ENCODE data around the gene SRPX.

SRPX gene

GRCh38 chrX:38232079-38232686 lies 11.5 kb upstream of the SRPX start (continued):
- TF ChIP-seq GLIS3 (CRISPR knock-in tag; IDR thresholded peaks at IDR 0.05) = no peak
- TF ChIP-seq CSDC2 (CRISPR knock-in tag; IDR thresholded peaks at IDR 0.05) = no peak
- TF ChIP-seq, protein P1, sequence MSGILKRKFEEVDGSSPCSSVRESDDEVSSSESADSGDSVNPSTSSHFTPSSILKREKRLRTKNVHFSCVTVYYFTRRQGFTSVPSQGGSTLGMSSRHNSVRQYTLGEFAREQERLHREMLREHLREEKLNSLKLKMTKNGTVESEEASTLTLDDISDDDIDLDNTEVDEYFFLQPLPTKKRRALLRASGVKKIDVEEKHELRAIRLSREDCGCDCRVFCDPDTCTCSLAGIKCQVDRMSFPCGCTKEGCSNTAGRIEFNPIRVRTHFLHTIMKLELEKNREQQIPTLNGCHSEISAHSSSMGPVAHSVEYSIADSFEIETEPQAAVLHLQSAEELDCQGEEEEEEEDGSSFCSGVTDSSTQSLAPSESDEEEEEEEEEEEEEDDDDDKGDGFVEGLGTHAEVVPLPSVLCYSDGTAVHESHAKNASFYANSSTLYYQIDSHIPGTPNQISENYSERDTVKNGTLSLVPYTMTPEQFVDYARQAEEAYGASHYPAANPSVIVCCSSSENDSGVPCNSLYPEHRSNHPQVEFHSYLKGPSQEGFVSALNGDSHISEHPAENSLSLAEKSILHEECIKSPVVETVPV (CRISPR knock-in tag; IDR thresholded peaks at IDR 0.05) = no peak
- TF ChIP-seq SNAI2 (CRISPR knock-in tag; IDR thresholded peaks at IDR 0.05) = no peak

DNA sequence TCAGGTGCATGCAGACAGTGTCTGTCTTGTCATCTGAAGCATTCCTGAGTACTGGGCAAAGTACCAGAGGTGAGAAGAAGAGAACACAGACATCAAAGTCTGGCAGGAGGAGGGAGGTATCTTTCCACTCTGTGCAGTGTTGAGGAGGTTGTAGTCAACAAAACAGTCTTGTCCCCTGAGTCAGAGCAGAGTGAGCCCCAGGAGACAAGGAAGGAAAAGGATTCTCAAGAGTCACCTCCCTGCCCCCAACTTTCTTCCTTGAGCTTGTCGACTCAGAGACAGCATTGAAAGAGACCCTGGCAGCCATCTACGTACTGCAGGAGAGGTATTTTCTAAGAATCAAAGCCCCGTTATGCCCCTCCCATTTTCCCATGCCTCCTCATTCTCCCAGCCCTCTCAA lies 4.4 kb upstream of the SRPX start:
- no peak for TF ChIP-seq ZFP30 (CRISPR knock-in tag; IDR thresholded peaks at IDR 0.05)
- no peak for TF ChIP-seq RARB (CRISPR knock-in tag; IDR thresholded peaks at IDR 0.05)
- TF ChIP-seq POU6F1 (CRISPR knock-in tag; IDR thresholded peaks at IDR 0.05; ENCODE audit: borderline replicate concordance, low read depth) = no peak
- TF ChIP-seq, protein P1 (CRISPR knock-in tag; IDR thresholded peaks at IDR 0.05) = no peak
- no peak for TF ChIP-seq GLIS3 (CRISPR knock-in tag; IDR thresholded peaks at IDR 0.05)
- TF ChIP-seq ZFP3 (CRISPR knock-in tag; IDR thresholded peaks at IDR 0.05) = no peak
- TF ChIP-seq ZC3H10 (CRISPR knock-in tag; IDR thresholded peaks at IDR 0.05) = no peak
- no peak for TF ChIP-seq PATZ1 (CRISPR knock-in tag; IDR thresholded peaks at IDR 0.05; ENCODE audit: borderline replicate concordance)
- no peak for TF ChIP-seq ESRRG (CRISPR knock-in tag; IDR thresholded peaks at IDR 0.05)
- ATAC-seq = no peak

GRCh38 chrX:38224160-38224559 lies 3.5 kb upstream of the SRPX start:
- no peak for TF ChIP-seq ISL1 (CRISPR knock-in tag; IDR thresholded peaks at IDR 0.05)
- no peak for TF ChIP-seq RARB (CRISPR knock-in tag; IDR thresholded peaks at IDR 0.05)
- TF ChIP-seq, protein P1 (CRISPR knock-in tag; IDR thresholded peaks at IDR 0.05) = no peak
- no peak for TF ChIP-seq CSDC2 (CRISPR knock-in tag; IDR thresholded peaks at IDR 0.05)
- no peak for TF ChIP-seq ZFP30 (CRISPR knock-in tag; IDR thresholded peaks at IDR 0.05)
- no peak for TF ChIP-seq ZNF70 (CRISPR knock-in tag; IDR thresholded peaks at IDR 0.05)
- TF ChIP-seq ESRRG (CRISPR knock-in tag; IDR thresholded peaks at IDR 0.05) = no peak
- no peak for ATAC-seq

DNA sequence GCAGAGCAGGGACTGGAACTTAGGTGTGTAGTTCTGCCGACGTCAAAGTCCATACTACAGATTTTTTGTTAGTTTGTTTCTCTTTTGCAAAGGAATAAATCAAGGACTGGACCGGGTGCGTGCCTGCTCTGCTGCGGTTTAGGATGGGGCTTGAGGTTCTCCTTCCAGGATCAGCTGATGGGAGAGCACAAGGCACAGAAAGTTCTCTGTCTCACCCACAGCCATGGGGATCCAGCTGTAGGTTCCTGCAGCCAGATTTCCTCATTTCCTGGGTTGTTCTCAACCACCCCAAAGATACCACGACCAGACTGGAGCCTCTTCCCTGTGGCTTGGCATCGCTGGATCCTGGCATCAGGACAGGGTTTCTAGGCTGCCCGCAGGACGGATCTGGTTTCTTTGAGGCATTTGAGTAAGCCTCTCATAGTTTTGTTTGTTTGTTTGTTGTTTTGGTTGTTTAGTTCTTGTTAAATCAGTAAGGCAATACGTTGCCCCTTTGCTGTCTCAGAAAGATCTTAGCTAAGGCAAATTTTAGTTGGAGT lies 789 bp upstream of the SRPX start:
- ATAC-seq = no peak

More for the DNA sequence above, 789 bp upstream of the SRPX start:
- TF ChIP-seq TCF4 (CRISPR knock-in tag; IDR thresholded peaks at IDR 0.05; ENCODE audit: borderline replicate concordance) (no peak), BACH2 (CRISPR knock-in tag; IDR thresholded peaks at IDR 0.05; ENCODE audit: borderline replicate concordance) (no peak), ARNTL (CRISPR knock-in tag; IDR thresholded peaks at IDR 0.05; ENCODE audit: borderline replicate concordance, low read depth) (no peak), PATZ1 (CRISPR knock-in tag; IDR thresholded peaks at IDR 0.05; ENCODE audit: borderline replicate concordance) (no peak), ISL1 (CRISPR knock-in tag; IDR thresholded peaks at IDR 0.05) (no peak), ESRRG (CRISPR knock-in tag; IDR thresholded peaks at IDR 0.05) (no peak), OSR1 (CRISPR knock-in tag; IDR thresholded peaks at IDR 0.05) (no peak), ZNF8 (CRISPR knock-in tag; IDR thresholded peaks at IDR 0.05) (no peak), POU6F1 (CRISPR knock-in tag; IDR thresholded peaks at IDR 0.05; ENCODE audit: borderline replicate concordance, low read depth) (no peak)
- TF ChIP-seq, protein P1 (CRISPR knock-in tag; IDR thresholded peaks at IDR 0.05) = no peak
- TF ChIP-seq, protein P2, sequence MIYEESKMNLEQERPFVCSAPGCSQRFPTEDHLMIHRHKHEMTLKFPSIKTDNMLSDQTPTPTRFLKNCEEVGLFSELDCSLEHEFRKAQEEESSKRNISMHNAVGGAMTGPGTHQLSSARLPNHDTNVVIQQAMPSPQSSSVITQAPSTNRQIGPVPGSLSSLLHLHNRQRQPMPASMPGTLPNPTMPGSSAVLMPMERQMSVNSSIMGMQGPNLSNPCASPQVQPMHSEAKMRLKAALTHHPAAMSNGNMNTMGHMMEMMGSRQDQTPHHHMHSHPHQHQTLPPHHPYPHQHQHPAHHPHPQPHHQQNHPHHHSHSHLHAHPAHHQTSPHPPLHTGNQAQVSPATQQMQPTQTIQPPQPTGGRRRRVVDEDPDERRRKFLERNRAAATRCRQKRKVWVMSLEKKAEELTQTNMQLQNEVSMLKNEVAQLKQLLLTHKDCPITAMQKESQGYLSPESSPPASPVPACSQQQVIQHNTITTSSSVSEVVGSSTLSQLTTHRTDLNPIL (CRISPR knock-in tag; IDR thresholded peaks at IDR 0.05; ENCODE audit: low read depth) = no peak
